HCT116 (cell line): ENCODE measurements around the gene SLC52A1. TPM values are rescaled to one million over a fixed set of nuclear protein-coding genes. Genes with fewer than 3 reads are reported as not detected.

ENCODE experiments used
- ATAC-seq: fragments of 200-7000 bp; cut with Tn5 transposase; 2 replicates; pipeline ENCODE4 v1.9.1; 2020; ENCODE audit warnings: mild to moderate bottlenecking, moderate library complexity
- BruUV-seq: library from RNA; stranded (reverse); fragments of 400-500 nt; replicated peaks from 2 replicates; lab custom pipeline; 2021; lab: Mats Ljungman, UMichigan
- CTCF ChIA-PET: fragments of 300-600 bp; sonication (Branson Sonifier 250); formaldehyde crosslinking; loops from one replicate; lab custom pipeline; 2021; ENCODE audit warnings: antibody characterized with exemption; lab: Charles Lee
- POLR2A ChIA-PET: fragments of 300-600, 350-600 bp; sonication (Branson Sonifier 250); formaldehyde crosslinking; loops from one replicate; lab custom pipeline; 2021; ENCODE audit warnings: antibody characterized with exemption; lab: Charles Lee
- RAD21 ChIA-PET, 2 experiments: fragments of 300-600 bp; sonication (Branson Sonifier 250); formaldehyde crosslinking; loops; one replicate each; lab custom pipeline; 2023; ENCODE audit warnings: low total read pairs in 2 of 2; ENCODE audit not compliant: uncharacterized antibody in 2 of 2, unreplicated experiment in 2 of 2, low non-redundant PET in 1 of 2; lab: Charles Lee
- DNase-seq: peaks from one replicate; pipeline ENCODE4 v3.0.0-alpha.2; 2010; ENCODE audit warnings: low read depth, low spot score
- H2AFZ ChIP-seq: fragments of 200-600 bp; shearing (Covaris generic), sonication (generic); 2 replicates; pipeline ENCODE4 v1.6.1; 2017; ENCODE audit warnings: low read depth, mixed run types, mixed read lengths, antibody characterized with exemption, low read length; ENCODE audit not compliant: poor library complexity, severe bottlenecking
- H3K27ac ChIP-seq: 2 replicates; pipeline ENCODE4 v1.5.1; 2012; ENCODE audit warnings: low read depth, low read length
- H3K27me3 ChIP-seq: fragments of 200-600 bp; sonication (generic); 2 replicates; pipeline ENCODE4 v1.6.1; 2016; ENCODE audit warnings: mixed run types, low read length, mixed read lengths; ENCODE audit not compliant: insufficient read depth
- H3K36me3 ChIP-seq, 2 experiments: fragments of 200-500 bp in 1 of 2; fragments of 200-600 bp in 1 of 2; sonication (Bioruptor generic) in 1 of 2; sonication (generic) in 1 of 2; 2 replicates each; pipeline versions ENCODE4 v1.5.1 to v1.6.1; 2014 to 2016; ENCODE audit warnings: low read length in 2 of 2, inconsistent platforms in 1 of 2, mixed read lengths in 1 of 2, mixed run types in 1 of 2; ENCODE audit not compliant: insufficient read depth in 2 of 2, control insufficient read depth in 1 of 2
- H3K4me1 ChIP-seq, 2 experiments: fragments of 200-600 bp in 1 of 2; sonication (generic) in 1 of 2; 2 replicates each; pipeline versions ENCODE4 v1.5.1 to v1.6.1; 2012 to 2017; ENCODE audit warnings: low read length in 2 of 2, inconsistent platforms in 1 of 2, mild to moderate bottlenecking in 1 of 2, mixed read lengths in 1 of 2, mixed run types in 1 of 2, moderate library complexity in 1 of 2; ENCODE audit not compliant: insufficient read depth in 2 of 2, control insufficient read depth in 1 of 2
- H3K4me2 ChIP-seq: fragments of 200-600 bp; sonication (generic); 2 replicates; pipeline ENCODE4 v1.6.1; 2017; ENCODE audit warnings: mixed run types, low read length, mixed read lengths
- H3K4me3 ChIP-seq, 2 experiments: fragments of 200-600 bp in 1 of 2; sonication (generic) in 1 of 2; replicated peaks in 1 of 2; 2 replicates each; pipeline ENCODE4 v1.5.1; 2011 to 2016; ENCODE audit warnings: low read length in 2 of 2, control low read depth in 1 of 2, low read depth in 1 of 2, mild to moderate bottlenecking in 1 of 2, mixed read lengths in 1 of 2, mixed run types in 1 of 2
- H3K79me2 ChIP-seq: fragments of 200-600 bp; sonication (generic); 2 replicates; pipeline ENCODE4 v1.6.1; 2017; ENCODE audit warnings: mild to moderate bottlenecking, mixed run types, low read length, moderate library complexity, mixed read lengths; ENCODE audit not compliant: insufficient read depth
- H3K9ac ChIP-seq: fragments of 200-600 bp; sonication (generic); 2 replicates; pipeline ENCODE4 v1.6.1; 2016; ENCODE audit warnings: low read length, mixed read lengths
- H3K9me2 ChIP-seq: fragments of 200-600 bp; sonication (generic), shearing (Covaris generic); 2 replicates; pipeline ENCODE4 v1.6.1; 2017; ENCODE audit warnings: mixed run types, mild to moderate bottlenecking, moderate library complexity; ENCODE audit not compliant: insufficient read depth
- H3K9me3 ChIP-seq, 2 experiments: fragments of 200-500 bp in 1 of 2; fragments of 200-600 bp in 1 of 2; sonication (Bioruptor generic) in 1 of 2; sonication (generic) in 1 of 2; 2 replicates each; pipeline ENCODE4 v1.6.1; 2014 to 2017; ENCODE audit warnings: low read length in 2 of 2, mixed read lengths in 2 of 2, inconsistent platforms in 1 of 2, low read depth in 1 of 2, mild to moderate bottlenecking in 1 of 2, mixed run types in 1 of 2, moderate library complexity in 1 of 2; ENCODE audit not compliant: control insufficient read depth in 1 of 2, insufficient read depth in 1 of 2
- H4K20me1 ChIP-seq: fragments of 200-600 bp; sonication (generic), shearing (Covaris generic); 2 replicates; pipeline ENCODE4 v1.6.1; 2017; ENCODE audit warnings: mixed run types, mild to moderate bottlenecking, moderate library complexity; ENCODE audit not compliant: insufficient read depth
- ATF3 ChIP-seq: IDR thresholded peaks from 2 replicates; pipeline ENCODE4 v1.6.1; 2012
- CBX3 ChIP-seq: IDR thresholded peaks from 2 replicates; pipeline ENCODE4 v1.6.1; 2012; ENCODE audit warnings: low read depth
- CEBPB ChIP-seq: IDR thresholded peaks from 2 replicates; pipeline ENCODE4 v1.6.1; 2012; ENCODE audit warnings: low read depth
- CTCF ChIP-seq, 3 experiments: fragments of 200-600 bp in 1 of 3; sonication (generic) in 1 of 3; IDR thresholded peaks in 2 of 3; conservative IDR thresholded peaks in 1 of 3; 2 replicates each; pipeline ENCODE4 v1.5.1; 2012 to 2017; ENCODE audit warnings: low read depth in 2 of 3, low read length in 2 of 3, antibody characterized with exemption in 1 of 3, borderline replicate concordance in 1 of 3, control low read depth in 1 of 3, mild to moderate bottlenecking in 1 of 3, mixed read lengths in 1 of 3, mixed run types in 1 of 3, moderate library complexity in 1 of 3; ENCODE audit not compliant: insufficient read depth in 1 of 3
- EGR1 ChIP-seq: IDR thresholded peaks from 2 replicates; pipeline ENCODE4 v1.6.1; 2012; ENCODE audit warnings: low read depth
- EZH2 ChIP-seq: fragments of 200-600 bp; sonication (generic); IDR thresholded peaks from 2 replicates; pipeline ENCODE4 v1.6.1; 2017; ENCODE audit warnings: antibody characterized with exemption, mixed run types
- EZH2phosphoT487 ChIP-seq: fragments of 200-600 bp; IDR thresholded peaks from 2 replicates; pipeline ENCODE4 v1.6.1; 2018; ENCODE audit warnings: antibody characterized with exemption, borderline replicate concordance
- JUND ChIP-seq: IDR thresholded peaks from 2 replicates; pipeline ENCODE4 v1.6.1; 2012
- MAX ChIP-seq: IDR thresholded peaks from 2 replicates; pipeline ENCODE4 v1.6.1; 2012
- POLR2A ChIP-seq: IDR thresholded peaks from 2 replicates; pipeline ENCODE4 v1.7.0; 2011; ENCODE audit warnings: borderline replicate concordance; ENCODE audit not compliant: insufficient read depth, insufficient read length; ENCODE audit errors: extremely low read depth
- POLR2AphosphoS5 ChIP-seq: IDR thresholded peaks from 2 replicates; pipeline ENCODE4 v1.6.1; 2011; ENCODE audit warnings: mild to moderate bottlenecking, low read depth, low read length, moderate library complexity
- RAD21 ChIP-seq: IDR thresholded peaks from 2 replicates; pipeline ENCODE4 v1.6.1; 2012; ENCODE audit warnings: low read depth, mild to moderate bottlenecking
- SIN3A ChIP-seq: IDR thresholded peaks from 2 replicates; pipeline ENCODE4 v1.6.1; 2012; ENCODE audit warnings: low read depth
- SP1 ChIP-seq: IDR thresholded peaks from 2 replicates; pipeline ENCODE4 v1.6.1; 2012; ENCODE audit warnings: low read depth
- YY1 ChIP-seq: IDR thresholded peaks from 2 replicates; pipeline ENCODE4 v1.6.1; 2011; ENCODE audit warnings: low read length, low read depth, moderate library complexity, mild to moderate bottlenecking; ENCODE audit not compliant: insufficient replicate concordance; ENCODE audit errors: extremely low read depth
- ZBTB33 ChIP-seq: IDR thresholded peaks from 2 replicates; pipeline ENCODE4 v1.6.1; 2011; ENCODE audit warnings: mild to moderate bottlenecking, low read length, moderate library complexity; ENCODE audit not compliant: insufficient replicate concordance; ENCODE audit errors: extremely low read depth
- ZFX ChIP-seq: fragments of 450-650 bp; IDR thresholded peaks from 2 replicates; pipeline ENCODE4 v1.6.1; 2017
- ZNF274 ChIP-seq: fragments of 200-500 bp; sonication (Bioruptor generic); IDR thresholded peaks from 2 replicates; pipeline ENCODE4 v1.6.1; 2014; ENCODE audit warnings: mild to moderate bottlenecking, low read depth, low read length, inconsistent platforms
- intact Hi-C: fragments of 100-400 bp; cut with micrococcal nuclease; formaldehyde crosslinking; loops from 2 replicates; pipeline ENCODE4 v1.10.0; 2022
- total RNA-seq: library from RNA; stranded (reverse); gene quantifications from one replicate; pipeline ENCODE4 v1.2.1, GENCODE V29; 2021; ENCODE audit not compliant: unreplicated experiment

Gene SLC52A1
- total RNA-seq, 1 experiment from 2014 or later, result not detected

GRCh38 chr17:5044630-5045029, 9.4 kb upstream of the SLC52A1 start:
- ChIA-PET CTCF (no interaction called here), RAD21 (no interaction called here), POLR2A (no interaction called here)
- intact Hi-C loops, result no loop called here
- Histone ChIP-seq H3K27me3 (no peaks in the 10 kb centered on the region), H3K4me3 (no peak overlapping the region), H3K9ac (no peak overlapping the region), H3K4me1 (peaks cover 0 to 6% of the 10 kb centered on the region in 2 experiments; a peak in 1 of 4 replicates), H3K27ac (no peak overlapping the region)
- no TSS peak for BruUV-seq
- TF ChIP-seq ATF3 (no peak), ZFX (no peak), SIN3A (no peak), CEBPB (no peak), POLR2AphosphoS5 (no peak), CTCF (IDR thresholded peaks at IDR 0.05 in 2 of 3, conservative IDR thresholded peaks at IDR 0.05 in 1 of 3; ENCODE audit: borderline replicate concordance in 1 of 3, insufficient read depth in 1 of 3, low read depth in 2 of 3, low read length in 2 of 3) (no peak), JUND (no peak), SP1 (no peak), EZH2phosphoT487 (no peak), POLR2A (no peak), ZNF274 (no peak), CBX3 (no peak), YY1 (no peak), MAX (no peak), RAD21 (no peak), EZH2 (no peak), ZBTB33 (no peak), EGR1 (no peak)
- TF ChIP-seq, all 23 proteins: peak for 0
- Histone ChIP-seq H4K20me1 (no peaks in the 10 kb centered on the region), H3K79me2 (no peaks in the 10 kb centered on the region), H3K36me3 (no peaks in the 10 kb centered on the region), H3K4me2 (no peak overlapping the region), H2AFZ (no peak overlapping the region), H3K9me2 (no peaks in the 10 kb centered on the region), H3K9me3 (0 out of 4 replicates have a peak, but pooled peaks cover 0 to 5% of the 10 kb centered on the region in 2 experiments)
- ATAC-seq (no peak), DNase-seq (no peak)
